Measurements from ENCODE around the gene TLDC2.
"Not testable (repeated sequence)": the region's sequence is repeated elsewhere in the genome, so short reads cannot be mapped to it uniquely, and the experiment has no call there.

TLDC2 gene

DNA sequence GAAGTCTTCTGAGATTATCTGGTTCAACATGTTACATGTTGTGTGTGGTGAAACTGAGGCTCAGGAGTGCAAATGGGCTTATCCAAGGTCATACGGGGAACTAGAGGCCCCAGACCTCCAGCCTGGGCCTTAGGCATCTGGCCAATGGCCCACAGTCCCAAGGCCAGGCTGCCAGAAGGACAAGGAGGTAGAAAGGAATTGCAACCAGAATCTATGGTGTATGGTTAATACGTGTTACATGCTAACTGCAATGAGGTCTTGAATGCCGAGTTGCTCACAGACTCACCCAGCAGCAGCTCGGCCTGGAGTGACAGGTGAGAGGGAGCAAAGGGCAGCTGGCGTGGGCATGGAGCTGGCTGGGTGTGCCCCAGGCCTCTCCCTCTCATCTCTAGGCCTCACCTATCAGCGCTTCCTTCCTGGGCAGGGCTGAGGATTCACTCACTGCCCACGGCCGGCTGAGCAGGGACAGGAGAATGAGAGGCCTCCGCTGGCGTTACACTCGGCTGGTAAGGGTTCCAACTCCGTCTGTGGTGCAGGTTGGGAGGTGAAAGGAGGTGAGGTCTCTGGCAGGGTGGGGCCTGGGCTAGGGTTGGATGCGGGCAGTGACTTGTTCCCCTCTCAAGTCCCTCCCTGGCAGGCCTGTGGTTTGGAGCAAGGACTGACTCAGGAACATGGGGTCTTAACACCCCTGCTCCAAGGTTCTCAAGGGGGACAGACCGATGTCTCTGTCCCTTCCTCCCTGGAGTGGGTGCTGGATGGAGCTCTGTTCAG, at the start of gene TLDC2:
Gene TLDC2 (plus strand): TSS at position 437 of the 771 bp plus-strand sequence. CDS start 37 bp downstream, at position 474.
- ATAC-seq (ENCODE audit: low read depth) = no peak
- no peaks in the 10 kb centered on the region for H3K9me3 Mint-ChIP-seq
- no peak for DNase-seq (ENCODE audit: low spot score in 2 of 2)
- no peaks in the 10 kb centered on the region for H3K36me3 Mint-ChIP-seq
- no peak within 1 kb of the TSS for H3K27ac Mint-ChIP-seq
- peak within 1 kb of the TSS; percentile 6 for H3K4me3 Mint-ChIP-seq
- peaks cover 4% of the 10 kb centered on the region for H3K4me1 Mint-ChIP-seq
- H3K27me3 Mint-ChIP-seq = no peaks in the 10 kb centered on the region

DNA sequence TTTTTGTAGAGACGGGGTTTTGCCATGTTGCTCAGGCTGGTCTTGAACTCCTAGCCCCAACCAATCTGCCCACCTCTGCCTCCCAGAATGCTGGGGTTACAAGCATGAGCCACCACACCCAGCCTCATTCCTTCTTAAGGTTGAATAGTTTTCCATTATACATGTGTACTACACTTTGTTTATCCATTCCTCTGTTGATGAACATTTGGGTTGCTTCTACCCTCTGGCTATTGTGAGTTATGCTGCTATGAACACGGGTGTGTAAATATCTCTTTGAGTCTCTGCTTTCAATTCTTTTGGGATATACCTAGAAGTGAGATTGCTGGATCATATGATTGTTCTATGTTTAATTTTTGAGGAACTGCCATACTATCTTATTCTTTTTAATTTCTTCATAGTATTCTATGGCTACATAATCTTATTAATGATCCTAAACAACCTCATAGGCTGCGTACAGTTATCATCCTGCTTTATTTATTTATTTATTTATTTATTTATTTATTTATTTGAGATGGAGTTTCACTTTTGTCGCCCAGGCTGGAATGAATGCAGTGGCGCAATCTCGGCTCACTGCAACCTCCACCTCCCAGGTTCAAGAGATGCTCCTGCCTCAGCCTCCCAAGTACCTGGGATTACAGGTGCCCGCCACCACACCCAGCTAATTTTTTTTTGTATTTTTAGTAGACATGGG, 49.2 kb upstream of the TLDC2 start:
- ATAC-seq (ENCODE audit: low read depth) (no peak), DNase-seq (ENCODE audit: low spot score in 2 of 2) (no peak)
- Mint-ChIP-seq H3K4me3 (no peak overlapping the region), H3K9me3 (no peaks in the 10 kb centered on the region), H3K27me3 (no peaks in the 10 kb centered on the region), H3K36me3 (peaks cover 11% of the 10 kb centered on the region), H3K4me1 (peaks cover 13% of the 10 kb centered on the region), H3K27ac (peak overlapping the region; percentile 75)

DNA sequence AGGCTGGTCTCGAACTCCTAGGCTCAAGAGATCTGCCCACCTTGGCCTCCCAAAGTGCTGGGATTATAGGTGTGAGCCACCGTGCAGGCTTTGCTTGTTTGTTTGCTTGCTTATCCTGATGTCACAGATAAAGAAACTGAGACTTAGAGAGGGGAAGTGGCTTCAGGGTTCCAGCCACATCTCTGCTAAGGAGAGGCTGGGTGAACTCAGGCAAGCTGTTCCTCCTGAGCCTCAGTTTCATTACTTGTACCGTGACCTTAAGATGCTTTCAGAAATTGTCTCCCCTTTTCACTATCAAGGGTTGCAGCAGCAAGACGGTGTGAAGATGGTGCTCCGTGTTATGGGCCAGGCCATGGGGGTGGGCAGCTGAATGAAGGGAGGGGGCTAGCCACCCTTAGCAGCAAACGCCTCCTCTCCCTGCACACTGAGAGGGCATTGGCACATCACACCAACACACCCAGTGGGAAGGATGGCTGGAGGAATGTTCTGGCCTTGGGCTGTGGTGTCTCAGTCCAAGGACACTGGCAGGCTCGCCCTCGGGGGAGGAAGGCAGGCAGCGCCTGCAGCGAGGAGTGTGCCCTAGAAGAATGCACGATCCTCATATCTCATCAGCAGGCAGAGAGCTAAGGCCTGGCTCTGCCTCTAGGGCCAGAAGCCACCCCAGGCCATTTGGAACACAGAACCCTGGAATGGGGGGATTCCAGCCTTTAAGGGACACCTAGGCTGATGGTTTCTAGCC, 48.2 kb upstream of the TLDC2 start:
- Mint-ChIP-seq H3K36me3 (peaks cover 11% of the 10 kb centered on the region), H3K9me3 (no peaks in the 10 kb centered on the region), H3K4me1 (peaks cover 15% of the 10 kb centered on the region), H3K27ac (peak overlapping the region; percentile 55), H3K4me3 (no peak overlapping the region), H3K27me3 (no peaks in the 10 kb centered on the region)
- DNase-seq (ENCODE audit: low spot score in 2 of 2) = no peak
- ATAC-seq (ENCODE audit: low read depth) = peak; percentile 58

DNA sequence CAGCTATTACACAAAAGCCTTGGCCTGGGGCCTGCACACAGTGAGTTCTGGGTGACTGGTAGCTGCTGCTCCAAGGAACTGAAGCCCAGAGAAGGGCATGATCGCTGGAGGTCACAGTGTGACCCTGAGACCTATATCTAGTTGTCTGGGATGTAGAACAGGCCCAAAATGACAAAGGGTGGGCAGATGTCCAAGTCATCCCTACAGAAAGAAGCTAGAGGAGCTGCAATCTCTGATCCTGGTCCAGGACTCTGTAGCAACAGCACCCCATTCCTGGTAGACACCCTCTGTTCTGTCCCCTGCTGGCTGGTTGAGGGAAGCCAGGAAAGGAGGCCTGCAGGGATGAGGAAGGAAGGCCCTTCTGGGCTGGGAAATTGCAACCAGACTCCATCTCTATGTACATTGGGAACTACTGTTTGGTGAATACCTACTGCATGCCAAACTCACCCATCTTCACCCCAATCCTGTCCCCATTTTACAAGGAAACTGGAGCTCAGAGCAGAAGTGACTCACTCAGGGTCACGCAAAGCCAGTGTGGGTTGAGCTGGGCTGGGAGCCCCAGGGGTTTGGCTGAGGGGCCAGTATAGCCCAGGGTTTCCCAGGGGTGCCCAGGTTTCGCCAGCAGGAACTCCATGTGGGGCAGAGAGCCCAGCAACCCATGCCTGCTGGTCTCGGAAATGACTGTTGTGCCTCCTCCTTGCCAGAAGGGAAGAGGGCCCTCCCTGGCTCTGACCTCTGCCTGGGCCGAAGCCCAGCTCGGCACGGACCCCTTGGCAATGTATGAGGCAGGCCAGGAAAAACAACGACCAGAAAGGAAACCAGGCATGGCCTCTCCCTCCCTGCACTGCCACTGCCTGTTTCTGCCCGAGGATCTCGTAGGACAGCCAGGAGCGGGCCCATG, 44.9 kb upstream of the TLDC2 start:
- no peak overlapping the region for H3K4me3 Mint-ChIP-seq
- H3K27me3 Mint-ChIP-seq = no peaks in the 10 kb centered on the region
- ATAC-seq (ENCODE audit: low read depth) (no peak), DNase-seq (ENCODE audit: low spot score in 2 of 2) (no peak)
- H3K27ac Mint-ChIP-seq = peak overlapping the region; percentile 28
- peaks cover 5% of the 10 kb centered on the region for H3K36me3 Mint-ChIP-seq
- peaks cover 19% of the 10 kb centered on the region for H3K4me1 Mint-ChIP-seq
- H3K9me3 Mint-ChIP-seq = no peaks in the 10 kb centered on the region

DNA sequence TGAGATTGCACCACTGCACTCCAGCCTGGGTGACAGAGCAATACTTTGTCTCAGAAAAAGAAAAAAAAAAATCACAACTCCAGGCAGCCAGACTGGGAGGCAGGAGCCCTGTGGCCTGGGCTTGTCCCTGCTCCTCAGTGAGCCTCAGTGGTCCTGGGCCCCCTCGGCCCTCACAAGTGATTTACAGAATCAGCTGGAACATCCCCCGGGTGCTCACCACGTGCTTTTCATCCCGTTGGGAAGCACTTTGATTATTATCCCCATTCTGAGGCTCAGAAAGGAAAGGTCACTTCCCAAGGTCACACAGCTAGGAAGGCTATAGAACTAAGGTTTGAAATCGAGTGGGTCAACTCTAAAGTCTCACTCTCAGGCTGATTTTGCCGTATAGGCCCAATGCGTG, 43.1 kb upstream of the TLDC2 start:
- H3K4me3 Mint-ChIP-seq = no peak overlapping the region
- no peaks in the 10 kb centered on the region for H3K9me3 Mint-ChIP-seq
- H3K27ac Mint-ChIP-seq = no peak overlapping the region
- DNase-seq (ENCODE audit: low spot score in 2 of 2) (no peak), ATAC-seq (ENCODE audit: low read depth) (no peak)
- peaks cover 15% of the 10 kb centered on the region for H3K4me1 Mint-ChIP-seq
- H3K27me3 Mint-ChIP-seq = no peaks in the 10 kb centered on the region
- H3K36me3 Mint-ChIP-seq = no peaks in the 10 kb centered on the region

DNA sequence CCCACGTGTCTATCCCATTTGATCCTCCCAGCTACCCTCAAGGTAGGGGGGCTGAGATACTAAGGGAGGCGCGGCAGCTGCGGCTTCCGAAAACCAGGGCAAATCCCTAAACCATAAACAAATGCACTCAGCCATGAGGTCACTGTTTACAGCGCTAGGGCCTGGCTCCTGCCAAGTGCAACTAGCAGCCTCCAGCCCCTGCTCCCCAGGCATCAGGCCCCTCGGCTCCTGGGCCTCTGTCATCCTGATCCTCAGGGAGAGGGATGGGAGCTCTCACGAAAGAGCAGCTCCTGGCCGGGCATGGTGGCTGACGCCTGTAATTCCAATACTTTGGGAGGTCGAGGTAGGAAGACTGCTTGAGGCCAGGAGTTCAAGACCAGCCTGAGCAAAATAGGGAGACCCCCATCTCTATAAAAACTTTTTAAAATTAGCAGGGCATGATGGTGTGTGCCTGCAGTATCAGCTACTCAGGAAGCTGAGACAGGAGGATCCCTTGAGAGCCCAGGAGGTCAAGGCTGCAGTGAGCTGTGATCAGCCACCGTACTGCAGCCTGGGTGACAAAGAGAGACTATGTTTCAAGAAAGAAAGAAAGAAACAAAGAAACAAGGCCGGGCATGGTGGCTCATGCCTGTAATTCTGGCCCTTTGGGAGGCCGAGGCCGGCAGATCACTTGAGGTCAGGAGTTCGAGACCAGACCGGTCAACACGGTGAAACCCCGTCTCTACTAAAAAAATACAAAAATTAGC, 42.5 kb upstream of the TLDC2 start:
- no peak for ATAC-seq (ENCODE audit: low read depth)
- no peak overlapping the region for H3K4me3 Mint-ChIP-seq
- H3K27me3 Mint-ChIP-seq = no peaks in the 10 kb centered on the region
- H3K27ac Mint-ChIP-seq = no peak overlapping the region
- H3K9me3 Mint-ChIP-seq = no peaks in the 10 kb centered on the region
- no peak for DNase-seq (ENCODE audit: low spot score in 2 of 2)
- H3K4me1 Mint-ChIP-seq = peaks cover 17% of the 10 kb centered on the region
- no peaks in the 10 kb centered on the region for H3K36me3 Mint-ChIP-seq

DNA sequence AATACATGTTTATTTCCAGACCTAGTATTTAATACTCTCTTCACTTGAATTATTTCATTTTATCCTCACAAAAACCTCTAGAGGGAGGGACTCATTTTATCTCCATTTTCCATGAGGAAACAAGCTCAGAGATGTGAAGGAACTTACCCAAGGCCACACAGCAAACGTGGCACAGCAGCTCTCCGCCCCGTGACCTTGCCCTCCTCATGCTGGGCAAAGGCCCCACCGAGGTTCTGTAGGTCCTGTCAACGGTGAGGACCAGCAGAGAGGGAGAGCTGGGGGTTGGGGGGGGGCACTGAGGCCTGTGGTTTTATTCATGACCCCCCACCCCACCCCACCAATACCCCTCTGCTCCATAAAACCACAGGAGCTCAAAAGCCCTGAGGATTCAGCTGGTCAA, 40.9 kb upstream of the TLDC2 start:
- Mint-ChIP-seq H3K4me3 (peak overlapping the region; percentile 81), H3K27ac (peak overlapping the region; percentile 47), H3K27me3 (no peaks in the 10 kb centered on the region), H3K36me3 (no peaks in the 10 kb centered on the region), H3K4me1 (peaks cover 18% of the 10 kb centered on the region), H3K9me3 (no peaks in the 10 kb centered on the region)
- ATAC-seq (ENCODE audit: low read depth) (no peak), DNase-seq (ENCODE audit: low spot score in 2 of 2) (no peak)

DNA sequence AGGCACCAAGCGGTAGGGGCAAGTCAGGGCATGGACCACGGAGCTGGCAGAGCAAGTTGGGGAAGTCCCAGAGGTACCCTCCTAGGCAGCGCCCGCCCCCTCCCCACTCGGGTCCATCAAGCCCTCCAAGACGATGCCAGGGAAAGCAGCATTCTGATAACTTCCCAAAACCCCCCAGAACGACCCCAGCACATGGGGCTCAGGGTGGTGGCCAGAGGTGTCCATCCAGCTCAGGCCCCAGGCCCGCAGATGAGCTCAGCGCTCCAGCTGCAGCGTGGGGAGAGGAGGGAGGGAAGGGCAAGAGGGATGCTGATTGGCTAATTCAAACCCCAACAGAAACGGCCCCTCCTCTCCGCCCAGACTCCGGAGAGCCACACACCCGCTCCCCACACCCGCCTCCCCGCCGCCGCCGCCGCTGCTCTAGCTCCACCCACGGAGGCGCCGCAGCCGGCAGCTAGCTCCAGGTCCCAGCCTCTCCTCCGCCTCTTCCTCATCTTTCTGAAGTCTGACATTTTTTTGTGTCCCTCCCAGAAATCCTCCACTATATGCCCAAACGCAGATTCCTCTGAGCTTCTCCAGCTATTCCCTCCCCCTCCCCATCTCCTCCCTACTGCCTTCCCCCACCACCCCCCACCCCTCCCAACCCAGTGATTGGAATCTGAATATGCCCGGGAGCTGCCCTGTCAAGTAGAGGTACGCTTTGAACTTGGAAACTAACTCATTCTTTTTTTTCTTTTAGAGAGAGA, 40.3 kb upstream of the TLDC2 start:
- H3K27ac Mint-ChIP-seq = peak overlapping the region; percentile 62
- DNase-seq (ENCODE audit: low spot score in 2 of 2) (peak; percentile 62 to 65), ATAC-seq (ENCODE audit: low read depth) (peak; percentile 92)
- H3K9me3 Mint-ChIP-seq = no peaks in the 10 kb centered on the region
- no peaks in the 10 kb centered on the region for H3K27me3 Mint-ChIP-seq
- peak overlapping the region; percentile 81 for H3K4me3 Mint-ChIP-seq
- H3K4me1 Mint-ChIP-seq = peaks cover 18% of the 10 kb centered on the region
- H3K36me3 Mint-ChIP-seq = no peaks in the 10 kb centered on the region

DNA sequence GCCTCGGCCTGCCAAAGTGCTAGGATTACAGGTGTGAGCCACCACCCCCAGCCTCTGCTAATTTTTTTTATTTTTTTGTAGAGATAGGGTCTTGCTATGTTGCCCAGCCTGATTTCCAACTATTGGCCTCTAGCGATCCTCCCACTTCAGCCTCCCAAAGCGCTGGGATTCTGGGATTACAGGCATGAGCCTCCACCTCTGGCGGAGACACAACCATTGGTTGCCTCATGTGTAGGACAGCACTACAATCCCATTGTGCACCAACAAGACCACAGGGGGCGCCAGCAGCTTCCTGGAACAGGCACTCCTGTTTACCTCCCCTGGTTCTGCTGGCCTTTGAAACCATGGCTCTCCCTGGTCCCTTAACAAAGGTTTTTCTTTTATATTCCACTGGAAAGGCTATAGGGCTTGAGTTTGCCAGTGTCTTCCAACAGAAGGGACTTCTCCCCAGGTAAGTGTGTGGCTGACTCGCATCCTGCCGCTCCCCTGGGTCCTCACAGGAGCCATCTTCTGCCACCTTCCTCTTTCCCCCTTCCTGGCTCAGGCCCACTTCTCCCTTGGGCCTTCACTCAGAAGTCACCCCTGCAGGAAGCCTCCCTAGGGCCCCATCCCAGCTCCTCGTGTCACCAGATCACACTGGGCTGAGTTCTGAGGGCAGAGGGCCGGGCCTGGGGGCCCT, 39.2 kb upstream of the TLDC2 start:
- DNase-seq (ENCODE audit: low spot score in 2 of 2) = peak in 1 of 2 donors; percentile 49
- no peak for ATAC-seq (ENCODE audit: low read depth)
- H3K27ac Mint-ChIP-seq = peak overlapping the region; percentile 82
- H3K36me3 Mint-ChIP-seq = no peaks in the 10 kb centered on the region
- peaks cover 21% of the 10 kb centered on the region for H3K4me1 Mint-ChIP-seq
- H3K9me3 Mint-ChIP-seq = peaks cover 1% of the 10 kb centered on the region
- no peaks in the 10 kb centered on the region for H3K27me3 Mint-ChIP-seq
- H3K4me3 Mint-ChIP-seq = peak overlapping the region; percentile 69

DNA sequence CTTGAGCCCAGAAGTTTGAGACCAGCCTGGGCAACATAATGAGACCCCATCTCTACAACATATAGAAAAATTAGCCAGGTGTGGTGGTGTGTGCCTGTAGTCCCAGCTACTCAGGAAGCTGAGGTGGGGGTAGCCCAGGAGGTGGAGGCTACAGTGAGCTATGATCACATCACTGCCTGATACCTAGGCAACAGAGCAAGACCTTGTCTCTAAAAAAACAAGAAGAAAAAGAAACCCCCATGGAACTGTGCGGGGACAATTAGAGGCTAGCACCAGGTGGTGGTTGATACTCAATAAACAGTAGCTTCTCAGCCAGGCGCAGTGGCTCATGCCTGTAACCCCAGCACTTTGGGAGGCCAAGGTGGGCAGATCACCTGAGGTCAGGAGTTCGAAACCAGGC, 37.6 kb upstream of the TLDC2 start:
- peak overlapping the region; percentile 89 for H3K27ac Mint-ChIP-seq
- H3K27me3 Mint-ChIP-seq; H3K4me3 Mint-ChIP-seq; DNase-seq (ENCODE audit: low spot score in 2 of 2); H3K9me3 Mint-ChIP-seq; H3K36me3 Mint-ChIP-seq: not testable (repeated sequence)
- peak; percentile 38 for ATAC-seq (ENCODE audit: low read depth)
- peaks cover 31% of the 10 kb centered on the region for H3K4me1 Mint-ChIP-seq

DNA sequence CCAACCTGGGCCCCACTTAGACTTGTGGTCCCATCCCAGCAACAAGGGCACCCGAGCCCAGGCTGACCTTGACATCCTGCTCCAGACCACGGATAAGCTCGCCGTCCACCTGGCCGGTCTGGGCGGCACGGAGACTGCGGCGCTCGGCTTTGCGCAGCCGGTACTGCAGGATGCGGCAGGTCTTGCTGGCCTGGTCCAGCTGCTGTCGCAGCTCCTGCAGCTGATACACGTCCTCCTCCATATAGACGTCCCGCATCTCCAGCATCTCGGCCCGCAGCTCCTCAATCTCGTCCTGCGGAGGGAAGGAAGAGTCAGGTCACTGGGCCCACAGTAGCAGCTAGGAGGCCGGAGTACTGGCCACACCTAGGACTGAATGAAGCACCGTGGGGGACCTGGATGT, 36.8 kb upstream of the TLDC2 start:
- DNase-seq (ENCODE audit: low spot score in 2 of 2) = no peak
- peaks cover 33% of the 10 kb centered on the region for H3K4me1 Mint-ChIP-seq
- H3K27ac Mint-ChIP-seq = no peak overlapping the region
- H3K36me3 Mint-ChIP-seq = no peaks in the 10 kb centered on the region
- peaks cover 1% of the 10 kb centered on the region for H3K9me3 Mint-ChIP-seq
- H3K4me3 Mint-ChIP-seq = no peak overlapping the region
- ATAC-seq (ENCODE audit: low read depth) = no peak
- no peaks in the 10 kb centered on the region for H3K27me3 Mint-ChIP-seq

DNA sequence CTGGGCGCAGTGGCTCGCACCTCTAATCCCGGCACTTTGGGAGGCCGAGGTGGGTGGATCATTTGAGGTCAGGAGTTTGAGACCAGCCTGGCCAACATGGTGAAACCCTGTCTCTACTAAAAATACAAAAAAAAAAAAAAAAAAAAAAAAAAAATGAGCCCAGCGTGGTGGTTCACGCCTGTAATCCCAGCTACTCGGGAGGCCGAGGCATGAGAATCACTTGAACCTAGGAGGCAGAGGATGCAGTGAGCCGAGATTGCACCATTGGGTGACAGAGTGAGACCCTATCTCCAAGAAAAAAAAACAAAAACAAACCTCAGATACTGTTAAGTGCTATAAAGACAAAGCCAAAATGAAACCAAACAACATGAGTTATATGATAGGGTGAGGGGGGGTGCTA, 34.9 kb upstream of the TLDC2 start:
- not testable (repeated sequence) for H3K9me3 Mint-ChIP-seq; DNase-seq (ENCODE audit: low spot score in 2 of 2); H3K27me3 Mint-ChIP-seq; ATAC-seq (ENCODE audit: low read depth); H3K36me3 Mint-ChIP-seq
- Mint-ChIP-seq H3K4me3 (peak overlapping the region; percentile 28), H3K4me1 (peaks cover 36% of the 10 kb centered on the region), H3K27ac (peak overlapping the region; percentile 95)
